ENCODE measurements around the gene AK3. TPM values are rescaled to one million over a fixed set of nuclear protein-coding genes. Genes with fewer than 3 reads are reported as not detected.
A peak's percentile ranks its signal among the peaks of the same experiment; 100 is the strongest.

Gene AK3
- total RNA-seq, 2 donors from 2014 or later = 51.5 to 59.8 TPM

GRCh38 chr9:4740388-4740637 lies 689 bp downstream of the AK3 start:
- Mint-ChIP-seq H3K4me3 (peak overlapping the region; percentile 85), H3K27ac (peak overlapping the region; percentile 83), H3K27me3 (ENCODE audit: insufficient read depth) (no peaks in the 10 kb centered on the region), H3K9me3 (no peaks in the 10 kb centered on the region), H3K36me3 (ENCODE audit: low read depth) (peaks cover 1% of the 10 kb centered on the region), H3K4me1 (peaks cover 19% of the 10 kb centered on the region)
- no peaks in the 10 kb centered on the region for H3K9me3 ChIP-seq (ENCODE audit: control insufficient read depth, low read length)
- 0% methylated on average over 4 of the region's 4 CpGs for WGBS, 2 experiments (ENCODE audit: insufficient coverage in 1 of 2, insufficient read length in 1 of 2)
- H3K27me3 ChIP-seq (ENCODE audit: control insufficient read depth, insufficient read depth, low read length, poor library complexity, severe bottlenecking) = no peaks in the 10 kb centered on the region
- H3K9ac ChIP-seq (ENCODE audit: extremely low read depth, low read length, poor library complexity, severe bottlenecking) = peak overlapping the region; percentile 55
- H3K27ac ChIP-seq (ENCODE audit: low read depth, low read length) = peak overlapping the region; percentile 76
- H3K4me3 ChIP-seq (ENCODE audit: low read length) = peak overlapping the region; percentile 94
- no peaks in the 10 kb centered on the region for H3K36me3 ChIP-seq (ENCODE audit: control insufficient read depth, insufficient read depth, low read length)
- no peak for TF ChIP-seq CTCF (conservative IDR thresholded peaks at IDR 0.05)
- peaks cover 4% of the 10 kb centered on the region for H3K4me1 ChIP-seq (ENCODE audit: control insufficient read depth, insufficient read depth, low read length)
- no peak for DNase-seq

GRCh38 chr9:4739587-4740387 lies 1.2 kb downstream of the AK3 start:
- WGBS, 2 experiments (ENCODE audit: insufficient coverage in 1 of 2, insufficient read length in 1 of 2) = 42 to 71% methylated on average over 15 to 24 of the region's 26 CpGs
- H3K9ac ChIP-seq (ENCODE audit: extremely low read depth, low read length, poor library complexity, severe bottlenecking) = peak overlapping the region; percentile 55
- peaks cover 2% of the 10 kb centered on the region for H3K36me3 Mint-ChIP-seq (ENCODE audit: low read depth)
- H3K4me3 ChIP-seq (ENCODE audit: low read length) = peak overlapping the region; percentile 94
- no peaks in the 10 kb centered on the region for H3K9me3 Mint-ChIP-seq
- no peaks in the 10 kb centered on the region for H3K9me3 ChIP-seq (ENCODE audit: control insufficient read depth, low read length)
- H3K36me3 ChIP-seq (ENCODE audit: control insufficient read depth, insufficient read depth, low read length) = no peaks in the 10 kb centered on the region
- TF ChIP-seq CTCF (conservative IDR thresholded peaks at IDR 0.05) = no peak
- peak overlapping the region; percentile 83 for H3K27ac Mint-ChIP-seq
- DNase-seq = peak; percentile 59
- no peaks in the 10 kb centered on the region for H3K27me3 Mint-ChIP-seq (ENCODE audit: insufficient read depth)
- H3K4me1 Mint-ChIP-seq = peaks cover 19% of the 10 kb centered on the region
- peak overlapping the region; percentile 85 for H3K4me3 Mint-ChIP-seq
- no peak overlapping the region for H3K27ac ChIP-seq (ENCODE audit: low read depth, low read length)
- peaks cover 4% of the 10 kb centered on the region for H3K4me1 ChIP-seq (ENCODE audit: control insufficient read depth, insufficient read depth, low read length)
- no peaks in the 10 kb centered on the region for H3K27me3 ChIP-seq (ENCODE audit: control insufficient read depth, insufficient read depth, low read length, poor library complexity, severe bottlenecking)

DNA sequence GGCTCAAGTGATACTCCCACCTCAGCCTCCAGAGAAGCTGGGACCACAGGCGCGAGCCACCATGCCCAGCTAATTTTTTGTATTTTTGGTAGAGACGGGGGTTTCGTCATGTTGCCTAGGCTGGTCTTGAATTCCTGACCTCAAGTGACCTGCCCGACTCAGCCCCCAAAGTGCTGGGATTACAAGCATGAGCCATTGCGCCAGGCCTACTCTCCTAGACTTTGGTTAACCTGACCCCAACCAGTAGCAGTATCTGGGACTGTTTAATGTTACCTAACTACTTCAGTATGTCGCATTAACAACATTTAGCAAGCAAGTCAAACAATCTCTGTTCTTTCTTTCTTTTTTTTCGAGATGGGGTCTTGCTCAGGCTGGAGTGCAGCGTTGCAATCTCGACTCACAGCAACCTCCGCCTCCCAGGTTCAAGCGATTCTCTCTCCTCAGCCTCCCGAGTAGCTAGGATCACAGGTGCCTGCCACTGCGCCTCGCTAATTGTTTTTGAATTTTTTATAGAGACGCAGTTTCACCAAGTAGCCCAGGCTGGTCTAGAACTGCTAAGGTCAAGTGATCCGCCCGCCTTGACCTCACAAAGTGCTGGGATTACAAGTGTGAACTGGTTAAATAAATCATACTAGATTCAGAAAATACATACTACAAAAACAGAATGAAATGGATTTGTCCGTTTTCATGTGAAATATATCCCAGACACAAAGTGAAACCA lies 2.0 kb downstream of the AK3 start:
- Histone ChIP-seq H3K9me3 (ENCODE audit: control insufficient read depth, low read length) (no peaks in the 10 kb centered on the region), H3K4me3 (ENCODE audit: low read length) (peak overlapping the region; percentile 94), H3K9ac (ENCODE audit: extremely low read depth, low read length, poor library complexity, severe bottlenecking) (peak overlapping the region; percentile 55), H3K4me1 (ENCODE audit: control insufficient read depth, insufficient read depth, low read length) (peaks cover 4% of the 10 kb centered on the region), H3K36me3 (ENCODE audit: control insufficient read depth, insufficient read depth, low read length) (no peaks in the 10 kb centered on the region), H3K27me3 (ENCODE audit: control insufficient read depth, insufficient read depth, low read length, poor library complexity, severe bottlenecking) (no peaks in the 10 kb centered on the region), H3K27ac (ENCODE audit: low read depth, low read length) (no peak overlapping the region)
- DNase-seq = peak; percentile 49
- peak overlapping the region; percentile 85 for H3K4me3 Mint-ChIP-seq
- peaks cover 3% of the 10 kb centered on the region for H3K36me3 Mint-ChIP-seq (ENCODE audit: low read depth)
- TF ChIP-seq CTCF (conservative IDR thresholded peaks at IDR 0.05) = no peak
- WGBS, 2 experiments (ENCODE audit: insufficient coverage in 1 of 2, insufficient read length in 1 of 2) = 92 to 93% methylated on average over 15 to 19 of the region's 19 CpGs
- H3K27me3 Mint-ChIP-seq (ENCODE audit: insufficient read depth) = no peaks in the 10 kb centered on the region
- H3K4me1 Mint-ChIP-seq = peaks cover 19% of the 10 kb centered on the region
- H3K9me3 Mint-ChIP-seq = no peaks in the 10 kb centered on the region
- no peak overlapping the region for H3K27ac Mint-ChIP-seq
